Measurements from ENCODE around the gene CAPN10.

The CAPN10 gene

DNA sequence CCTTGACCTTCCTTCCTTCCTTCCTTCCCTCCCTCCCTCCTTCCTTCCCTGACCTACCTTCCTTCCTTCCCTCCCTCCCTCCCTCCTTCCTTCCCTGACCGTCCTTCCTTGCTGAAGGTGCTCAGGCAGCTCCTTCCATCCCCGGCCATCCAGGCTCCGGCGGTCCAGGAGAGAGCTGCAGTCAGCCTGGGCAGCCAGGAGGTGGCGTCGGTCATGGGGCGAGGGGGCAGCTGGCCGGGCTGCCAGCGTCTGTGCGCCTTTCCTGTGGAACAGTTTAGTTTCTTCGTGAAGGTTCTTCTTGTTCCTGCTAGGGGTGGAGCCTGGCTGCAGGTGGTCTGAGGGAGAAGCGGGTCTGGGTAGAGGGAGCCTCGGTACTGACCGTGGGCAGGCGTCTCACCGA lies 54.4 kb downstream of the CAPN10 start:
- Histone ChIP-seq H3K4me2 (ENCODE audit: low read length) (no peak overlapping the region), H3K27ac (no peak overlapping the region), H3K4me1 (no peaks in the 10 kb centered on the region), H3K27me3 (ENCODE audit: control insufficient read depth, insufficient read depth, low read length) (no peaks in the 10 kb centered on the region), H3K4me3 (ENCODE audit: low read depth, low read length) (no peak overlapping the region), H3K79me2 (no peaks in the 10 kb centered on the region), H3K9me3 (ENCODE audit: control insufficient read depth, low read length) (no peaks in the 10 kb centered on the region), H3K36me3 (ENCODE audit: control insufficient read depth, insufficient read depth, low read length) (no peaks in the 10 kb centered on the region), H3K9ac (no peak overlapping the region), H2AFZ (no peak overlapping the region)
- TF ChIP-seq, protein P1, sequence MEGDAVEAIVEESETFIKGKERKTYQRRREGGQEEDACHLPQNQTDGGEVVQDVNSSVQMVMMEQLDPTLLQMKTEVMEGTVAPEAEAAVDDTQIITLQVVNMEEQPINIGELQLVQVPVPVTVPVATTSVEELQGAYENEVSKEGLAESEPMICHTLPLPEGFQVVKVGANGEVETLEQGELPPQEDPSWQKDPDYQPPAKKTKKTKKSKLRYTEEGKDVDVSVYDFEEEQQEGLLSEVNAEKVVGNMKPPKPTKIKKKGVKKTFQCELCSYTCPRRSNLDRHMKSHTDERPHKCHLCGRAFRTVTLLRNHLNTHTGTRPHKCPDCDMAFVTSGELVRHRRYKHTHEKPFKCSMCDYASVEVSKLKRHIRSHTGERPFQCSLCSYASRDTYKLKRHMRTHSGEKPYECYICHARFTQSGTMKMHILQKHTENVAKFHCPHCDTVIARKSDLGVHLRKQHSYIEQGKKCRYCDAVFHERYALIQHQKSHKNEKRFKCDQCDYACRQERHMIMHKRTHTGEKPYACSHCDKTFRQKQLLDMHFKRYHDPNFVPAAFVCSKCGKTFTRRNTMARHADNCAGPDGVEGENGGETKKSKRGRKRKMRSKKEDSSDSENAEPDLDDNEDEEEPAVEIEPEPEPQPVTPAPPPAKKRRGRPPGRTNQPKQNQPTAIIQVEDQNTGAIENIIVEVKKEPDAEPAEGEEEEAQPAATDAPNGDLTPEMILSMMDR (IDR thresholded peaks at IDR 0.05): peak; percentile 40

DNA sequence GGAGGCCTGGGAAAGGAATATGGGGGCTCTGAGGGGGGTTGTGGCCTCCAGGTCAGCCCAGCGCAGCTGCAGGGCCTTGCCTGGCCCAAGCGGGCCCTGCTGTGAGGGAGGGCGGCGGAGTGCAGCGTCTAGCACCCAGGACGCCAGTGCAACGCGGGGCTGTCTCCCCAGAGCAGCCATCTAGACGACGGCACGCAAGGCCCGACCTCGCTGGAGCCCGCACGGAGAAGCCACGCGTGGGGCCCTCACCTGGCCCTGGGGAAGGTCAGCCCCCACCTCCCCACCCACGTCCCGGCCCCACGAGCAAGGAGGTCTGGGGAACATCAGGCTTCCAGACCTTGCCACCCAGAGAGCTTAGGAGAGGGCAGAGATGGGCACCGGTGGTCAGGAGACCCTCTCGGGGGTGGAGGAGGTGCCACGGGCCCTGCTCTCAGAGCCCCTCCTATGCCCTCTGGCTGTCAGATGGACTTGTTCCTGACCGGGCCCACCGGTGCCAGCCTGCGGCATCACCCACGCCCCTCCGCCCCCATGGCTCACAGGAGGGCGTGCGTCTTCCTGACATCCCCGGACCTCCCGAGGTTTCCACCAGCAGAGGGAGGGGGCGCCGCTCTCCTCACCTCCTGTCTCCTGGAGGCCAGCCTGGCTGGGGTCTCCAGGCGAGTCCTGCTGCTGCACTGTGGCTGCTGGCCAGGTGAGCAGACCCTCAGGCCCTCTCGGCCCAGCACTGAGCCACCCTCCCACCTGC lies 55.7 kb downstream of the CAPN10 start:
- H3K4me1 ChIP-seq: no peaks in the 10 kb centered on the region
- no peak overlapping the region for H3K9ac ChIP-seq
- H3K79me2 ChIP-seq: no peaks in the 10 kb centered on the region
- no peaks in the 10 kb centered on the region for H3K36me3 ChIP-seq (ENCODE audit: control insufficient read depth, insufficient read depth, low read length)
- H3K9me3 ChIP-seq (ENCODE audit: control insufficient read depth, low read length): no peaks in the 10 kb centered on the region
- no peak overlapping the region for H3K27ac ChIP-seq
- no peaks in the 10 kb centered on the region for H3K27me3 ChIP-seq (ENCODE audit: control insufficient read depth, insufficient read depth, low read length)
- no peak overlapping the region for H3K4me3 ChIP-seq (ENCODE audit: low read depth, low read length)
- no peak overlapping the region for H2AFZ ChIP-seq
- no peak overlapping the region for H3K4me2 ChIP-seq (ENCODE audit: low read length)
- TF ChIP-seq, protein P1 (IDR thresholded peaks at IDR 0.05): no peak

DNA sequence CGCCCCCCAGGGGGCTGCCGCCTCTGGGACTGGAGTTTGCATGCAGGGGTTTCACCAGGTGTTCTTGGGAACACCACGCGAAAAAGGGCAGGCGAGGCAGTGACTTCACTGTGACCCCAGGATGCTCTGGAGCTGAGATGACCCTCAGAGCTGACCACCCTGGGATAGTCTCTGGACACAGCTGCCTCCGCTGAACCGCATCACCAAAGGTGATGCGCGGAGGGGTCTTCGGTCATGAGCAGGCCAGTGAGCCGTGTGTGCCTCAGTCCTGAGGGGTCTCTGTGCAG lies 56.2 kb downstream of the CAPN10 start:
- Histone ChIP-seq H3K4me3 (ENCODE audit: low read depth, low read length) (no peak overlapping the region), H2AFZ (no peak overlapping the region), H3K36me3 (ENCODE audit: control insufficient read depth, insufficient read depth, low read length) (no peaks in the 10 kb centered on the region), H3K4me2 (ENCODE audit: low read length) (no peak overlapping the region), H3K9ac (no peak overlapping the region), H3K27me3 (ENCODE audit: control insufficient read depth, insufficient read depth, low read length) (no peaks in the 10 kb centered on the region), H3K79me2 (no peaks in the 10 kb centered on the region), H3K27ac (no peak overlapping the region), H3K9me3 (ENCODE audit: control insufficient read depth, low read length) (no peaks in the 10 kb centered on the region), H3K4me1 (no peaks in the 10 kb centered on the region)
- TF ChIP-seq, protein P1 (IDR thresholded peaks at IDR 0.05): no peak

DNA sequence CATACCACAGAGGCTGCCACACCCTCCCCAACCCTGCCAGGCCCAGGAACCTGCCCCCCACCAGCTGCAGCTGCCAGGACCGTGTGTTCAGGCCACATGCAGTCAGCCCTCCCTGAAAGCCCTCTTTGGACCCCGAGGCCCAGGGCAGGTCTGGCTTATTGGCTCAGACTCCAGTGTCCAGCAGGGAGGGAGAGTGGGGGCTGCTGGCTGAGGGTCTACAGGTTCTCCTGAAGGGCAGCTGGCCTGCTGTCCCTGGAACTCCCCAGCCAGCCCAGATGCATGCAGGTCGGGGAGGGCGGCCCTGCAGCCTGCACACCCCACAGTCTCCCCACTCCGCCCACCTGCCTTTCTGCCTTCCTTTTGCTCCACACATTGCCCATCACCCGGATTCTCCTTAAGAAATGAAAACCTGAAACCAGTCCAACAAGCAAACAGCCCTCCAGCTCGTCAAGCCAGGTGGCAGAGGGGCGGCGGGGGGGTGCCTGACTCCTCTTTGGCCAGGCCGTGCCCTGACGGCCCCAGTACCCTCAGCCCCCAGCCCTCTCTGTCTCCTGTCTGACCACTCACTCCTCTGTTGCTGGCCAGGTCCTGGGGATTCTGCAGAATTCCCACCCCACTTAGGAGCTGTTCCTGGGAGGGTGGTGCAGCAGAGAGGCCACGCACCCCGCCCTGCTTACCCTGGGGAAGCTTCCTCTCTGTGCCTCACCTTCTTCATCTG lies 56.7 kb downstream of the CAPN10 start:
- H3K27ac ChIP-seq: no peak overlapping the region
- H3K4me2 ChIP-seq (ENCODE audit: low read length): no peak overlapping the region
- no peaks in the 10 kb centered on the region for H3K79me2 ChIP-seq
- no peak overlapping the region for H3K4me3 ChIP-seq (ENCODE audit: low read depth, low read length)
- no peak overlapping the region for H3K9ac ChIP-seq
- no peaks in the 10 kb centered on the region for H3K9me3 ChIP-seq (ENCODE audit: control insufficient read depth, low read length)
- no peaks in the 10 kb centered on the region for H3K27me3 ChIP-seq (ENCODE audit: control insufficient read depth, insufficient read depth, low read length)
- H3K36me3 ChIP-seq (ENCODE audit: control insufficient read depth, insufficient read depth, low read length): no peaks in the 10 kb centered on the region
- H2AFZ ChIP-seq: no peak overlapping the region
- TF ChIP-seq, protein P1 (IDR thresholded peaks at IDR 0.05): no peak
- H3K4me1 ChIP-seq: no peaks in the 10 kb centered on the region

DNA sequence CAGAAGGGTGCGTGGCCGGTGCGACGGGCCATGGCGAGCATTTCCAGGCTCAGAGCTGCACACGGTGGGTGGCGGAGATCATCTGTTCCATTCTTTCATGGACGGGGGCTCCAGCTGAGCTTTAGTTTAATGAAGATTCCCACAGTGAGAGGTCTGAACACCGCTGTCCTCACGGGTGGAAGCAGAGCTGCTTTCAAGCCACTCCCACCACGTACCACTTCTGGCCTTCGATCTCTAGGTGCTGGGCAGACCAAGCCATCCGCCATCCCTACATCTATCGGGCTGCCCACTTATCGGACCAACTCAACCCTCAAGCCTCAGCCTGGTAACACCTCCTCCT lies 57.2 kb downstream of the CAPN10 start:
- Histone ChIP-seq H3K27ac (no peak overlapping the region), H3K36me3 (ENCODE audit: control insufficient read depth, insufficient read depth, low read length) (no peaks in the 10 kb centered on the region), H3K9me3 (ENCODE audit: control insufficient read depth, low read length) (no peaks in the 10 kb centered on the region), H3K4me2 (ENCODE audit: low read length) (no peak overlapping the region), H3K79me2 (no peaks in the 10 kb centered on the region), H2AFZ (no peak overlapping the region), H3K4me3 (ENCODE audit: low read depth, low read length) (no peak overlapping the region), H3K4me1 (no peaks in the 10 kb centered on the region), H3K9ac (no peak overlapping the region), H3K27me3 (ENCODE audit: control insufficient read depth, insufficient read depth, low read length) (no peaks in the 10 kb centered on the region)
- TF ChIP-seq, protein P1 (IDR thresholded peaks at IDR 0.05): no peak
